BJ (cell line): Measurements from ENCODE around the gene RBM20. TPM values are rescaled to one million over a fixed set of nuclear protein-coding genes. Genes with fewer than 3 reads are reported as not detected.

Experiments
- CTCF ChIA-PET: fragments of 350-600 bp; formaldehyde crosslinking; extraction: SDS; loops from one replicate; lab custom pipeline; 2021; ENCODE audit warnings: antibody characterized with exemption, inconsistent platforms; lab: Yijun Ruan, JAX
- POLR2A ChIA-PET: fragments of 300-600 bp; sonication (Branson Sonifier 250); formaldehyde crosslinking; extraction: SDS; loops from one replicate; lab custom pipeline; 2021; ENCODE audit warnings: antibody characterized with exemption; lab: Charles Lee
- DNase-seq: peaks from one replicate; pipeline ENCODE4 v3.0.0-alpha.2; 2011; ENCODE audit warnings: low read depth
- H3K27me3 ChIP-seq: 2 replicates; pipeline ENCODE4 v1.6.0; 2011; ENCODE audit warnings: low read length; ENCODE audit not compliant: control insufficient read depth, insufficient read depth
- H3K36me3 ChIP-seq: 2 replicates; pipeline ENCODE4 v1.5.1; 2011; ENCODE audit warnings: low read length; ENCODE audit not compliant: control insufficient read depth, insufficient read depth
- H3K4me3 ChIP-seq: 2 replicates; pipeline ENCODE4 v1.5.1; 2011; ENCODE audit warnings: low read depth, mild to moderate bottlenecking, control low read depth, low read length
- CTCF ChIP-seq: IDR thresholded peaks from 2 replicates; pipeline ENCODE4 v1.5.1; 2011; ENCODE audit warnings: low read depth, mild to moderate bottlenecking, control low read depth, inconsistent platforms, low read length, moderate library complexity; ENCODE audit not compliant: insufficient read depth
- polyA plus RNA-seq: library from polyadenylated mRNA; depleted of rRNA; stranded (reverse); fragments of >200 nt; gene quantifications from 2 replicates; pipeline ENCODE4 v1.2.3, GENCODE V29; 2011

The RBM20 gene
- polyA plus RNA-seq, 1 experiment, result not detected

- CTCF ChIA-PET, result interaction anchor here (0.8 to 1.7 kb wide), 4 partner anchors 11 to 200 kb away, joined by 3 to 5 read pairs (median 3); partner anchors contain the start of gene ADRA2A
- POLR2A ChIA-PET, result no interaction called here
- H3K36me3 ChIP-seq, result peaks cover 3% of the 10 kb centered on the region
- no peak overlapping the region for H3K4me3 ChIP-seq
- H3K27me3 ChIP-seq, result no peaks in the 10 kb centered on the region
- no peak for DNase-seq
- TF ChIP-seq CTCF, result no peak
Observed at GRCh38 chr10:110876788-110877187, 232.7 kb downstream of the RBM20 start.

GRCh38 chr10:110880012-110880411 is 235.9 kb downstream of the RBM20 start:
- POLR2A ChIA-PET, result no interaction called here

DNA sequence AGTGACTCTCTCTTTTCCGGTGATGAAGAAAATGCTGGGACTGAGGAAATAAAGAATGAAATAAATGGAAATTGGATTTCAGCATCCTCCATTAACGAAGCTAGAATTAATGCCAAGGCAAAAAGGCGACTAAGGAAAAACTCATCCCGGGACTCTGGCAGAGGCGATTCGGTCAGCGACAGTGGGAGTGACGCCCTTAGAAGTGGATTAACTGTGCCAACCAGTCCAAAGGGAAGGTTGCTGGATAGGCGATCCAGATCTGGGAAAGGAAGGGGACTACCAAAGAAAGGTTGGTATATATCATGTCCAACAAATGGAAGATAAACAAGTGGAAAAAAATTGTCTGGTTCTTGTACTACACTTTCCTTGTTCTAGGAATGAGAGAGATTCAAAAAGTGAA is 237.1 kb downstream of the RBM20 start:
- ChIA-PET CTCF (interaction anchor here (1.7 kb wide), 1 partner anchor 78 kb away, joined by 7 read pairs; no protein-coding TSS in a partner anchor), POLR2A (no interaction called here)
- Histone ChIP-seq H3K36me3 (peaks cover 5% of the 10 kb centered on the region), H3K4me3 (no peak overlapping the region), H3K27me3 (no peaks in the 10 kb centered on the region)
- no peak for TF ChIP-seq CTCF
- DNase-seq, result no peak

More at GRCh38 chr10:110880012-110880411, 235.9 kb downstream of the RBM20 start:
- no peak for TF ChIP-seq CTCF
- DNase-seq, result no peak
- no peaks in the 10 kb centered on the region for H3K27me3 ChIP-seq
- CTCF ChIA-PET, result interaction anchor here (1.7 to 1.8 kb wide), 2 partner anchors 76 kb away, joined by 4 to 7 read pairs; no protein-coding TSS in a partner anchor
- peaks cover 5% of the 10 kb centered on the region for H3K36me3 ChIP-seq
- no peak overlapping the region for H3K4me3 ChIP-seq

- DNase-seq, result no peak
Observed at GRCh38 chr10:110881905-110882304, 237.8 kb downstream of the RBM20 start.

GRCh38 chr10:110883924-110884323 is 239.8 kb downstream of the RBM20 start:
- ChIA-PET POLR2A (no interaction called here), CTCF (interaction anchor here (1.1 kb wide), 2 partner anchors 81 to 143 kb away, joined by 3 read pairs; no protein-coding TSS in a partner anchor)
- no peaks in the 10 kb centered on the region for H3K27me3 ChIP-seq
- peaks cover 6% of the 10 kb centered on the region for H3K36me3 ChIP-seq
- H3K4me3 ChIP-seq, result no peak overlapping the region
- no peak for DNase-seq
- no peak for TF ChIP-seq CTCF

More at GRCh38 chr10:110881905-110882304, 237.8 kb downstream of the RBM20 start:
- CTCF ChIA-PET, result interaction anchor here (1.0 to 1.7 kb wide), 5 partner anchors 9 to 79 kb away, joined by 3 to 7 read pairs (median 4); no protein-coding TSS in a partner anchor
- H3K27me3 ChIP-seq, result no peaks in the 10 kb centered on the region
- H3K36me3 ChIP-seq, result peaks cover 5% of the 10 kb centered on the region
- TF ChIP-seq CTCF, result no peak
- no peak overlapping the region for H3K4me3 ChIP-seq
- POLR2A ChIA-PET, result no interaction called here
